ENCODE results near the gene RASGEF1B. TPM values are rescaled to one million over a fixed set of nuclear protein-coding genes. Genes with fewer than 3 reads are reported as not detected.

The RASGEF1B gene
- total RNA-seq, 1 donor from 2014 or later, result 7.2 TPM

- no peak for TF ChIP-seq CTCF (IDR thresholded peaks at IDR 0.05; ENCODE audit: unreplicated experiment)
- Mint-ChIP-seq H3K36me3 (no peaks in the 10 kb centered on the region), H3K9me3 (no peaks in the 10 kb centered on the region), H3K27ac (no peak overlapping the region), H3K4me1 (peaks cover 39% of the 10 kb centered on the region), H3K27me3 (ENCODE audit: low read depth) (peaks cover 2% of the 10 kb centered on the region), H3K4me3 (no peak overlapping the region)
- no peak for DNase-seq (ENCODE audit: low spot score in 2 of 2, unreplicated experiment in 2 of 2)
Observed at GRCh38 chr4:81504112-81505003, 32.7 kb upstream of the RASGEF1B start.

- no peaks in the 10 kb centered on the region for H3K9me3 Mint-ChIP-seq
- TF ChIP-seq CTCF (IDR thresholded peaks at IDR 0.05; ENCODE audit: unreplicated experiment), result no peak
- H3K27me3 Mint-ChIP-seq (ENCODE audit: low read depth), result peaks cover 2% of the 10 kb centered on the region
- H3K4me3 Mint-ChIP-seq, result no peak overlapping the region
- peaks cover 38% of the 10 kb centered on the region for H3K4me1 Mint-ChIP-seq
- H3K36me3 Mint-ChIP-seq, result no peaks in the 10 kb centered on the region
- DNase-seq (ENCODE audit: low spot score in 2 of 2, unreplicated experiment in 2 of 2), result no peak
- H3K27ac Mint-ChIP-seq, result no peak overlapping the region
Observed at GRCh38 chr4:81503586-81503985, 31.9 kb upstream of the RASGEF1B start.

GRCh38 chr4:81502564-81502963 is 30.9 kb upstream of the RASGEF1B start:
- no peak for DNase-seq (ENCODE audit: low spot score in 2 of 2, unreplicated experiment in 2 of 2)
- H3K27ac Mint-ChIP-seq, result no peak overlapping the region
- H3K36me3 Mint-ChIP-seq, result no peaks in the 10 kb centered on the region
- no peak overlapping the region for H3K4me3 Mint-ChIP-seq
- no peaks in the 10 kb centered on the region for H3K9me3 Mint-ChIP-seq
- H3K4me1 Mint-ChIP-seq, result peaks cover 39% of the 10 kb centered on the region
- H3K27me3 Mint-ChIP-seq (ENCODE audit: low read depth), result peaks cover 2% of the 10 kb centered on the region
- no peak for TF ChIP-seq CTCF (IDR thresholded peaks at IDR 0.05; ENCODE audit: unreplicated experiment)

GRCh38 chr4:81499840-81500239 is 28.1 kb upstream of the RASGEF1B start:
- Mint-ChIP-seq H3K9me3 (no peaks in the 10 kb centered on the region), H3K4me1 (peaks cover 37% of the 10 kb centered on the region), H3K27ac (no peak overlapping the region), H3K27me3 (ENCODE audit: low read depth) (peaks cover 2% of the 10 kb centered on the region), H3K36me3 (no peaks in the 10 kb centered on the region), H3K4me3 (no peak overlapping the region)
- no peak for TF ChIP-seq CTCF (IDR thresholded peaks at IDR 0.05; ENCODE audit: unreplicated experiment)
- DNase-seq (ENCODE audit: low spot score in 2 of 2, unreplicated experiment in 2 of 2), result no peak

- H3K27me3 Mint-ChIP-seq (ENCODE audit: low read depth), result peaks cover 2% of the 10 kb centered on the region
- DNase-seq (ENCODE audit: low spot score in 2 of 2, unreplicated experiment in 2 of 2), result no peak
- TF ChIP-seq CTCF (IDR thresholded peaks at IDR 0.05; ENCODE audit: unreplicated experiment), result no peak
- H3K9me3 Mint-ChIP-seq, result no peaks in the 10 kb centered on the region
- no peak overlapping the region for H3K27ac Mint-ChIP-seq
- no peak overlapping the region for H3K4me3 Mint-ChIP-seq
- no peaks in the 10 kb centered on the region for H3K36me3 Mint-ChIP-seq
- peaks cover 38% of the 10 kb centered on the region for H3K4me1 Mint-ChIP-seq
Observed at GRCh38 chr4:81498551-81499099, 26.9 kb upstream of the RASGEF1B start.
